Measurements from ENCODE around the gene CLEC16A.
A peak's percentile ranks its signal among the peaks of the same experiment; 100 is the strongest.

The CLEC16A gene

DNA sequence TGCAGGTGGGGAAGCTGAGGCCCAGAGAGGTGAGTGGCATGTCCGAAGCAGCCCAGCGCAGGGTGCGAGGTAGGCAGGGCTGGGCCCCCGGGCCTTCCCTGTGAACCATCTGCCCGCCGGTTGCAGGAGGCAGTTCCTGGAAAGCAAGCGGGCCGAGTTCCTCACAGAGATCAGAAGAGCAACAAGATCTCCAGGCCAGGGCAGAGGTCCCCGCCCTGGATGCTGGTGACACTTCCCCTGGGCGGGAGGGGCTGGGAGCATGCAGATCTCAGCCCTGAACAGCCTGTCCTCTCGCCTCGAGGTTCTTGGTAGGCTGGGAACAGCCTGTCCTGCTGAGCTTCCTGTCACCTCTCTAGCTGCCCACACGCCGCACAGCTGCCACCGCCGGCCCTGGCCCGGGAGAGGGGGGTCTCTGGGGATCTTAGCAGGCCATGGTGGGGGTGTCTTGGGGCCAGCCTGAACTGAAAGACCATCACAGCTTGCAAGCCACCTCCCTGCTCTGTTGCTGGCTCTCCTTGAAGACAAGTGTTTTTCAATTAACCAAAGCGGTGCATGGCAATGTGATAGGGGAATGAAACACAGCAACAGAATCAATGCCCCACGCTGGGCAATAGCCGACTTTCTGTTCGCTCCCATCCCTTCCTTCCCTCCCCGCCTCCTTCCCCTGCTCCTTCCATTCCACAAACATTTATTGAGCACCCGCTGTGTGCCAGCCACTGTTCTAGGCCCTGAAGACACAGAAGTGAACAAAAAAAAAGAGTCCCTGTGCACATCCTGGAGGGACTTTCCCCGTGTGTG, 279.9 kb downstream of the CLEC16A start:
- Histone ChIP-seq H4K20me1 (ENCODE audit: insufficient read depth, low read length) (no peaks in the 10 kb centered on the region), H2AFZ (ENCODE audit: low read depth, low read length) (peak overlapping the region; percentile 45), H3K36me3 (ENCODE audit: insufficient read depth, low read length) (no peaks in the 10 kb centered on the region), H3K4me3 (ENCODE audit: low read depth in 1 of 2, low read length in 2 of 2) (peak overlapping the region in 1 of 2 experiments; percentile 47; a peak in 2 of 4 replicates), H3K4me2 (ENCODE audit: insufficient read depth, low read length) (peak overlapping the region; percentile 67), H3K9ac (ENCODE audit: low read depth, low read length) (peak overlapping the region; percentile 68), H3K9me3 (ENCODE audit: insufficient read depth, low read length, severe bottlenecking) (no peaks in the 10 kb centered on the region), H3K27me3 (ENCODE audit: insufficient read depth, low read length, poor library complexity) (no peaks in the 10 kb centered on the region), H3K79me2 (ENCODE audit: insufficient read depth, low read length) (0 out of 2 replicates have a peak, but pooled peaks cover 5% of the 10 kb centered on the region), H3K4me1 (ENCODE audit: insufficient read depth, low read length) (peaks cover 57% of the 10 kb centered on the region), H3K27ac (ENCODE audit: low read length) (peak overlapping the region; percentile 97)
- ATAC-seq (ENCODE audit: insufficient read depth, low read depth) (peak; percentile 77), DNase-seq (peak; percentile 93)
- no peak for TF ChIP-seq CTCF (IDR thresholded peaks at IDR 0.05; ENCODE audit: borderline replicate concordance, extremely low read depth, low read length, poor library complexity, severe bottlenecking)
- no peak for TF ChIP-seq EZH2 (IDR thresholded peaks at IDR 0.05; ENCODE audit: borderline replicate concordance, low read depth, low read length, severe bottlenecking)

- Histone ChIP-seq H3K27ac (ENCODE audit: low read length) (peak overlapping the region; percentile 97), H3K79me2 (ENCODE audit: insufficient read depth, low read length) (0 out of 2 replicates have a peak, but pooled peaks cover 5% of the 10 kb centered on the region), H2AFZ (ENCODE audit: low read depth, low read length) (peak overlapping the region; percentile 56), H3K4me3 (ENCODE audit: low read depth in 1 of 2, low read length in 2 of 2) (peak overlapping the region in 1 of 2 experiments; percentile 47; a peak in 2 of 4 replicates), H4K20me1 (ENCODE audit: insufficient read depth, low read length) (no peaks in the 10 kb centered on the region), H3K4me2 (ENCODE audit: insufficient read depth, low read length) (peak overlapping the region; percentile 67), H3K27me3 (ENCODE audit: insufficient read depth, low read length, poor library complexity) (no peaks in the 10 kb centered on the region), H3K36me3 (ENCODE audit: insufficient read depth, low read length) (no peaks in the 10 kb centered on the region), H3K9me3 (ENCODE audit: insufficient read depth, low read length, severe bottlenecking) (no peaks in the 10 kb centered on the region), H3K9ac (ENCODE audit: low read depth, low read length) (peak overlapping the region; percentile 68), H3K4me1 (ENCODE audit: insufficient read depth, low read length) (peaks cover 61% of the 10 kb centered on the region)
- TF ChIP-seq CTCF (IDR thresholded peaks at IDR 0.05; ENCODE audit: borderline replicate concordance, extremely low read depth, low read length, poor library complexity, severe bottlenecking) (peak; percentile 47), EZH2 (IDR thresholded peaks at IDR 0.05; ENCODE audit: borderline replicate concordance, low read depth, low read length, severe bottlenecking) (no peak)
- peak; percentile 73 for ATAC-seq (ENCODE audit: insufficient read depth, low read depth)
- peak; percentile 92 for DNase-seq
These were observed 280.7 kb downstream of the CLEC16A start for GRCh38 chr16:11224894-11225676.

- H3K9me3 ChIP-seq (ENCODE audit: insufficient read depth, low read length, severe bottlenecking): no peaks in the 10 kb centered on the region
- peak overlapping the region; percentile 68 for H3K9ac ChIP-seq (ENCODE audit: low read depth, low read length)
- H3K4me1 ChIP-seq (ENCODE audit: insufficient read depth, low read length): peaks cover 59% of the 10 kb centered on the region
- H3K36me3 ChIP-seq (ENCODE audit: insufficient read depth, low read length): no peaks in the 10 kb centered on the region
- DNase-seq (peak; percentile 63), ATAC-seq (ENCODE audit: insufficient read depth, low read depth) (no peak; the same call in 2 of the 3 replicates)
- H2AFZ ChIP-seq (ENCODE audit: low read depth, low read length): peak overlapping the region; percentile 1
- H3K4me3 ChIP-seq (ENCODE audit: low read depth in 1 of 2, low read length in 2 of 2): peak overlapping the region in 1 of 2 experiments; percentile 47; a peak in 2 of 4 replicates
- TF ChIP-seq CTCF (IDR thresholded peaks at IDR 0.05; ENCODE audit: borderline replicate concordance, extremely low read depth, low read length, poor library complexity, severe bottlenecking): no peak
- TF ChIP-seq EZH2 (IDR thresholded peaks at IDR 0.05; ENCODE audit: borderline replicate concordance, low read depth, low read length, severe bottlenecking): no peak
- H3K4me2 ChIP-seq (ENCODE audit: insufficient read depth, low read length): peak overlapping the region; percentile 67
- 0 out of 2 replicates have a peak, but pooled peaks cover 5% of the 10 kb centered on the region for H3K79me2 ChIP-seq (ENCODE audit: insufficient read depth, low read length)
- peak overlapping the region; percentile 97 for H3K27ac ChIP-seq (ENCODE audit: low read length)
- no peaks in the 10 kb centered on the region for H3K27me3 ChIP-seq (ENCODE audit: insufficient read depth, low read length, poor library complexity)
- no peaks in the 10 kb centered on the region for H4K20me1 ChIP-seq (ENCODE audit: insufficient read depth, low read length)
These were observed 281.5 kb downstream of the CLEC16A start for GRCh38 chr16:11225677-11226549.
